GM10248 (cell line): ENCODE measurements around the gene TEX48.

Experiments
- CTCF ChIA-PET: fragments of 300-600 bp; sonication (Branson Sonifier 250); formaldehyde crosslinking; extraction: SDS; loops from one replicate; lab custom pipeline; 2021; ENCODE audit warnings: antibody characterized with exemption; lab: Yijun Ruan, JAX
- POLR2A ChIA-PET: fragments of 350-650 bp; sonication (Branson Sonifier 250); formaldehyde crosslinking; extraction: SDS; loops from one replicate; lab custom pipeline; 2020; ENCODE audit warnings: antibody characterized with exemption; lab: Yijun Ruan, JAX
- DNase-seq: peaks from one replicate; pipeline ENCODE4 v3.0.0; 2012; ENCODE audit errors: extremely low spot score
- CTCF ChIP-seq: IDR thresholded peaks from 2 replicates; pipeline ENCODE4 v1.5.1; 2012; ENCODE audit warnings: mild to moderate bottlenecking, low read depth; ENCODE audit errors: extremely low read depth, missing control alignments, control extremely low read depth

TEX48 gene

GRCh38 chr9:114666851-114667250 is 15.1 kb downstream of the TEX48 start:
- TF ChIP-seq CTCF = no peak
- DNase-seq = no peak
- ChIA-PET POLR2A (no interaction called here), CTCF (interaction anchor here (1.4 to 8.0 kb wide), 5 partner anchors 8 to 348 kb away, joined by 4 to 70 read pairs (median 8); no protein-coding TSS in a partner anchor)

GRCh38 chr9:114666401-114666800 is 15.6 kb downstream of the TEX48 start:
- ChIA-PET CTCF (interaction anchor here (1.4 to 8.0 kb wide), 5 partner anchors 8 to 348 kb away, joined by 4 to 70 read pairs (median 8); no protein-coding TSS in a partner anchor), POLR2A (no interaction called here)

DNA sequence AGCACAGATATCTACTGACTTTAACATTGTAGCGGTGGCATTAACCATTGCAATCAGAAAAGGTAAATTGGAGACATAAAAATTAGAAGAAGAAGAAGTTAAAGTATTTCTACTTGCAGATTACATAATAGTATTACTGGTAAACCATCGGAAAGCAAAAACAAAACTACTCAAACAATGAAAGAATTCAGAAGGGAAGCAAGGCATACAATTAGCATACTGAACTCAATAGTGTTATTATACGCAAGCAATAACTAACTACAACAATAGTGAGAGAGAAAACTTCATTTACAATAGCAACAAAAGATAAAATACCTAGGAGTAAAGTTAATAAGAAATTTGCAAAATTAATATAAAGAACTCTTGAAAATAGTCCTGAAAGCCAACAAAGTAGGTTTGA is 17.8 kb downstream of the TEX48 start:
- TF ChIP-seq CTCF = no peak
- ChIA-PET CTCF (interaction anchor here (1.1 to 8.0 kb wide), 7 partner anchors 9 to 298 kb away, joined by 3 to 70 read pairs (median 4); no protein-coding TSS in a partner anchor), POLR2A (no interaction called here)
- no peak for DNase-seq

More at GRCh38 chr9:114666401-114666800, 15.6 kb downstream of the TEX48 start:
- TF ChIP-seq CTCF = no peak
- no peak for DNase-seq

DNA sequence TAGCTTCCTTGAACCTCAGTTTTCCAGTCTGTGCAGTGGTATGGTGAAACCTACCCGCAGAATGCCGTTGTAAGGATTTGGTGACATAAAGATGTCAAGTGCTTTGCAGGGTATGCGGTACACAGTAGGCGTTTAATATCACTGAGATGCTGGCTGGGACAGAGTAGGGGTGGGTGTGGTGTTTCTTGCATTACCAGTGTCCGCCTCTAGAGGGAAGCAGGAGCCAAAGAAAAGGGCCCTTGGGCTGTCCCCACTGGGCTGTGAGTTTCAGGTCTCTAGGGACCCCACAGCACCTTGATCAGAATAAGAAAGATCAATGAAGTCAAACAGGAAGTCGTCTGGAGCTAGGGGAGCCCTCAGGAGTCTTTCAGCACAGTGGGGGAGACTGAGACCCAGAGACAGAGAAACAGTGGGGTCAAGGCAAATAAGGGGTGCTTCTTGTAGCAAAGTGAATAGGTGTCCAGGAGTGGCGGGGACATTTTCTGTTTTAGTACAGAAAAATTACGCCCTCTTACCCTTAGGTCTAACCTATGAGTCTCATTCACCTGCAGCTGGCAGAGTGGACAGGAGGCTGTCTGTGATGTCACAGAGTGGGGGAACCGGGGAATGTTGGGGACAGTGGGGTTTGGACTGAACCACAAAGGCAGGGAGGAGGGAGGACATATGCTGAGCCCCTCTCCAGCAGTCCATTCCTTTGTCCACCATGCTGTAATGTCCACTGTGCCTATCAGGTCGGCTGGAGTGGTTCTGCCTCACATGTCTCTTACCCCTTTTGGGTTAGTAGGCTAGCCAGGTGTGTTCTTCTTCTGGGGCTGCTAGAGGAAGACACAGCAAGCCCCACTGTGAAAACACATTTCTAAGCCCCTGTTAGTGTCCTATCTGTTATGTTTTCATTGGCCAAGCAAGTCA is 19.7 kb downstream of the TEX48 start:
- peak; percentile 78 for TF ChIP-seq CTCF
- ChIA-PET POLR2A (no interaction called here), CTCF (interaction anchor here (0.6 to 8.0 kb wide), 30 partner anchors 8 to 360 kb away, joined by 3 to 70 read pairs (median 4); no protein-coding TSS in a partner anchor)
- peak; percentile 79 for DNase-seq

GRCh38 chr9:114657705-114658104 is 24.3 kb downstream of the TEX48 start, which contains the start of gene TEX53:
TSS of gene TEX53 (minus strand) at chr9:114657805. CDS start at chr9:114657774, 31 bp downstream.
- ChIA-PET CTCF (interaction anchor here (1.2 to 1.5 kb wide), 4 partner anchors 17 to 252 kb away, joined by 3 to 8 read pairs (median 4); no protein-coding TSS in a partner anchor), POLR2A (no interaction called here)
- no peak for DNase-seq
- TF ChIP-seq CTCF = no peak

DNA sequence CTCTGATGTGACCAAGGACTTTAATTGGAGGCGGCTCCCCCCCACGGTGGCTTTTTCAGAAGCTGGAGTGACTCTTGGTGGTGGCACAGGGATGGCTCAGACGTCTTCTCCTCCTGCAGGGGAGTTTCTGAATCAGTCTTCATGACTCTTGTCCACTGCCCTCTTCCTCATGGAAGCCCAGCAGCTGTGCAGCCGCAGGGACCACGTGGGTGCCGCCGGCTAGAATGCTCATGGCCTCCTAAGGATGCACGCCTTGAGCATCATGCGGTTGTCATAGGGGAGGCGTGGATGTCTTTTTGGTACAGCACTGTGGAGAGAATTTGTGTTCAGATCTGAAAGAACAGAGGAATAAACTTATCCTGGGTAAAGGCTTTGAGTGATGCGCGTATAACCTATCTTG is 25.7 kb downstream of the TEX48 start:
- POLR2A ChIA-PET = no interaction called here
- CTCF ChIA-PET = interaction anchor here (1.2 to 6.5 kb wide), 7 partner anchors 11 to 250 kb away, joined by 4 to 173 read pairs (median 5); no protein-coding TSS in a partner anchor
- no peak for DNase-seq
- TF ChIP-seq CTCF = no peak
